Activated CD4-positive, alpha-beta T cell treated with anti-CD3 and anti-CD28 coated beads, Interleukin-2, amount 10 ng/mL, durations not matched to agents 24 days and 14 days (primary cell): ENCODE results near the gene MAMLD1. TPM values are rescaled to one million over a fixed set of nuclear protein-coding genes. Genes with fewer than 3 reads are reported as not detected.

Source experiments
- DNase-seq: peaks from one replicate; pipeline ENCODE4 v3.0.0; 2022
- H3K27ac Mint-ChIP-seq: one replicate; pipeline ENCODE4 v1.8.0; 2022; ENCODE audit warnings: mild to moderate bottlenecking, mixed read lengths
- H3K27me3 Mint-ChIP-seq: one replicate; pipeline ENCODE4 v1.8.0; 2022; ENCODE audit warnings: mixed read lengths
- H3K36me3 Mint-ChIP-seq: one replicate; pipeline ENCODE4 v1.8.0; 2022; ENCODE audit warnings: low read depth, mild to moderate bottlenecking, mixed read lengths
- H3K4me1 Mint-ChIP-seq: one replicate; pipeline ENCODE4 v1.8.0; 2021; ENCODE audit warnings: mixed read lengths
- H3K4me3 Mint-ChIP-seq: one replicate; pipeline ENCODE4 v1.8.0; 2022; ENCODE audit warnings: mild to moderate bottlenecking, moderate library complexity, mixed read lengths
- H3K9me3 Mint-ChIP-seq: one replicate; pipeline ENCODE4 v1.8.0; 2021; ENCODE audit warnings: mixed read lengths
- intact Hi-C: fragments of 100-400 bp; cut with micrococcal nuclease; formaldehyde crosslinking; loops from one replicate; pipeline ENCODE4 v1.15.1; 2023
- total RNA-seq: library from RNA; stranded (reverse); gene quantifications from 2 replicates; pipeline ENCODE4 v1.2.3, GENCODE V29; 2022

Gene MAMLD1
- 14.2 and 17.0 TPM in 2 replicates for total RNA-seq

GRCh38 chrX:150362599-150363481 is at the start of gene MAMLD1:
Gene MAMLD1 (plus strand): TSS chrX:150363317. CDS start chrX:150445517, 82,200 bp downstream.
- Mint-ChIP-seq H3K4me3 (peak within 1 kb of the TSS; percentile 85), H3K9me3 (no peaks in the 10 kb centered on the region), H3K36me3 (peaks cover 4% of the 10 kb centered on the region), H3K27ac (peak within 1 kb of the TSS; percentile 41), H3K27me3 (peaks cover 17% of the 10 kb centered on the region), H3K4me1 (peaks cover 27% of the 10 kb centered on the region)
- peak; percentile 92 for DNase-seq
- intact Hi-C loops = loop anchor here (1.0 to 10.0 kb wide), 4 partner anchors 116 to 528 kb away; partner anchors contain the start of gene MTM1

- intact Hi-C loops = no loop called here
- Mint-ChIP-seq H3K27me3 (peaks cover 1% of the 10 kb centered on the region), H3K4me3 (no peak overlapping the region), H3K9me3 (no peaks in the 10 kb centered on the region), H3K4me1 (peaks cover 2% of the 10 kb centered on the region), H3K27ac (no peak overlapping the region), H3K36me3 (no peaks in the 10 kb centered on the region)
- no peak for DNase-seq
Observed at GRCh38 chrX:150313514-150313913, 49.6 kb upstream of the MAMLD1 start.

- no peaks in the 10 kb centered on the region for H3K9me3 Mint-ChIP-seq
- no peak overlapping the region for H3K27ac Mint-ChIP-seq
- intact Hi-C loops = no loop called here
Observed at GRCh38 chrX:150314186-150314585, 48.9 kb upstream of the MAMLD1 start.

GRCh38 chrX:150316564-150316963 is 46.6 kb upstream of the MAMLD1 start:
- no peak for DNase-seq
- intact Hi-C loops = no loop called here

More at GRCh38 chrX:150314186-150314585, 48.9 kb upstream of the MAMLD1 start:
- peaks cover 1% of the 10 kb centered on the region for H3K27me3 Mint-ChIP-seq
- H3K36me3 Mint-ChIP-seq = no peaks in the 10 kb centered on the region
- no peaks in the 10 kb centered on the region for H3K4me1 Mint-ChIP-seq
- DNase-seq = no peak
- H3K4me3 Mint-ChIP-seq = no peak overlapping the region

GRCh38 chrX:150323020-150323419 is 40.1 kb upstream of the MAMLD1 start:
- Mint-ChIP-seq H3K27ac (no peak overlapping the region), H3K4me1 (peaks cover 5% of the 10 kb centered on the region), H3K27me3 (peaks cover 6% of the 10 kb centered on the region), H3K4me3 (no peak overlapping the region), H3K36me3 (no peaks in the 10 kb centered on the region), H3K9me3 (peaks cover 4% of the 10 kb centered on the region)
- no peak for DNase-seq
- intact Hi-C loops = no loop called here

More at GRCh38 chrX:150316564-150316963, 46.6 kb upstream of the MAMLD1 start:
- Mint-ChIP-seq H3K27ac (no peak overlapping the region), H3K27me3 (peaks cover 1% of the 10 kb centered on the region), H3K4me1 (no peaks in the 10 kb centered on the region), H3K9me3 (no peaks in the 10 kb centered on the region), H3K4me3 (no peak overlapping the region), H3K36me3 (no peaks in the 10 kb centered on the region)

- Mint-ChIP-seq H3K9me3 (peaks cover 4% of the 10 kb centered on the region), H3K27me3 (peaks cover 6% of the 10 kb centered on the region), H3K4me3 (no peak overlapping the region), H3K36me3 (no peaks in the 10 kb centered on the region), H3K4me1 (peaks cover 6% of the 10 kb centered on the region), H3K27ac (no peak overlapping the region)
- DNase-seq = no peak
- intact Hi-C loops = no loop called here
Observed at GRCh38 chrX:150324035-150324728, 38.9 kb upstream of the MAMLD1 start.

- DNase-seq = no peak
- intact Hi-C loops = no loop called here
- Mint-ChIP-seq H3K27ac (no peak overlapping the region), H3K27me3 (peaks cover 6% of the 10 kb centered on the region), H3K4me1 (peaks cover 6% of the 10 kb centered on the region), H3K36me3 (no peaks in the 10 kb centered on the region), H3K9me3 (peaks cover 4% of the 10 kb centered on the region), H3K4me3 (no peak overlapping the region)
Observed at GRCh38 chrX:150324919-150325318, 38.2 kb upstream of the MAMLD1 start.

- Mint-ChIP-seq H3K27me3 (peaks cover 6% of the 10 kb centered on the region), H3K4me1 (peaks cover 6% of the 10 kb centered on the region), H3K4me3 (no peak overlapping the region), H3K9me3 (peaks cover 4% of the 10 kb centered on the region), H3K27ac (no peak overlapping the region), H3K36me3 (no peaks in the 10 kb centered on the region)
- intact Hi-C loops = no loop called here
- DNase-seq = no peak
Observed at GRCh38 chrX:150326541-150327247, 36.4 kb upstream of the MAMLD1 start.

- no peak overlapping the region for H3K4me3 Mint-ChIP-seq
- peaks cover 4% of the 10 kb centered on the region for H3K27me3 Mint-ChIP-seq
- no peak for DNase-seq
- H3K4me1 Mint-ChIP-seq = peaks cover 12% of the 10 kb centered on the region
- no peaks in the 10 kb centered on the region for H3K9me3 Mint-ChIP-seq
- no peak overlapping the region for H3K27ac Mint-ChIP-seq
- intact Hi-C loops = no loop called here
- H3K36me3 Mint-ChIP-seq = no peaks in the 10 kb centered on the region
Observed at GRCh38 chrX:150329282-150329681, 33.8 kb upstream of the MAMLD1 start.

GRCh38 chrX:150329868-150330267 is 33.2 kb upstream of the MAMLD1 start:
- Mint-ChIP-seq H3K4me1 (peaks cover 12% of the 10 kb centered on the region), H3K9me3 (no peaks in the 10 kb centered on the region), H3K27me3 (peaks cover 2% of the 10 kb centered on the region), H3K4me3 (no peak overlapping the region), H3K27ac (no peak overlapping the region), H3K36me3 (no peaks in the 10 kb centered on the region)
- intact Hi-C loops = no loop called here
- no peak for DNase-seq

GRCh38 chrX:150332023-150332422 is 31.1 kb upstream of the MAMLD1 start:
- Mint-ChIP-seq H3K27me3 (no peaks in the 10 kb centered on the region), H3K4me1 (peaks cover 8% of the 10 kb centered on the region), H3K4me3 (no peak overlapping the region), H3K36me3 (no peaks in the 10 kb centered on the region), H3K27ac (no peak overlapping the region), H3K9me3 (no peaks in the 10 kb centered on the region)
- no peak for DNase-seq
- intact Hi-C loops = no loop called here

GRCh38 chrX:150334100-150334499 is 29.0 kb upstream of the MAMLD1 start:
- Mint-ChIP-seq H3K4me3 (no peak overlapping the region), H3K4me1 (peaks cover 6% of the 10 kb centered on the region), H3K9me3 (no peaks in the 10 kb centered on the region), H3K27me3 (no peaks in the 10 kb centered on the region), H3K27ac (no peak overlapping the region), H3K36me3 (no peaks in the 10 kb centered on the region)
- DNase-seq = no peak
- intact Hi-C loops = no loop called here

GRCh38 chrX:150334981-150335380 is 28.1 kb upstream of the MAMLD1 start:
- intact Hi-C loops = no loop called here
- Mint-ChIP-seq H3K36me3 (no peaks in the 10 kb centered on the region), H3K4me1 (peaks cover 6% of the 10 kb centered on the region), H3K27me3 (no peaks in the 10 kb centered on the region), H3K9me3 (no peaks in the 10 kb centered on the region), H3K27ac (no peak overlapping the region), H3K4me3 (no peak overlapping the region)
- no peak for DNase-seq

GRCh38 chrX:150337026-150337425 is 26.1 kb upstream of the MAMLD1 start:
- no peak overlapping the region for H3K27ac Mint-ChIP-seq
- H3K4me3 Mint-ChIP-seq = no peak overlapping the region
- H3K4me1 Mint-ChIP-seq = peaks cover 6% of the 10 kb centered on the region
- no peaks in the 10 kb centered on the region for H3K36me3 Mint-ChIP-seq
- H3K27me3 Mint-ChIP-seq = no peaks in the 10 kb centered on the region
- H3K9me3 Mint-ChIP-seq = no peaks in the 10 kb centered on the region
- intact Hi-C loops = no loop called here
- no peak for DNase-seq
